Right lobe of liver (tissue), 6 donors: ENCODE results near the gene MOB2. TPM values are rescaled to one million over a fixed set of nuclear protein-coding genes. Genes with fewer than 3 reads are reported as not detected.

Experiments used
- ATAC-seq, 4 donors: fragments of 200-7000 bp; cut with Tn5 transposase; one replicate each; pipeline ENCODE4 v1.9.1; 2020; ENCODE audit warnings: mild to moderate bottlenecking in 4 of 4, moderate library complexity in 4 of 4
- DNase-seq, 3 donors: peaks; one replicate each; pipeline ENCODE4 v3.0.0-alpha.2; 2020
- H3K27ac ChIP-seq, 3 donors: fragments of 200-600 bp; one replicate each; pipeline ENCODE4 v1.8.0; 2022
- H3K27me3 ChIP-seq, 2 donors: fragments of 200-600 bp; one replicate each; pipeline ENCODE4 v1.8.0; 2022
- H3K36me3 ChIP-seq, 4 donors: fragments of 200-600 bp; sonication (generic) in 1 of 4; one replicate each; pipeline versions ENCODE4 v1.5.1 to v1.8.0; 2017 to 2022; ENCODE audit warnings: control low read depth in 1 of 4
- H3K4me1 ChIP-seq, 4 donors: fragments of 200-600 bp; sonication (generic) in 1 of 4; one replicate each; pipeline versions ENCODE4 v1.5.1 to v1.8.0; 2017 to 2022; ENCODE audit warnings: control low read depth in 1 of 4
- H3K4me3 ChIP-seq, 3 donors: fragments of 200-600 bp; one replicate each; pipeline ENCODE4 v1.8.0; 2022
- H3K9me3 ChIP-seq, 4 donors: fragments of 200-600 bp; sonication (generic) in 1 of 4; one replicate each; pipeline versions ENCODE4 v1.5.1 to v1.8.0; 2017 to 2022; ENCODE audit warnings: control low read depth in 1 of 4
- POLR2A ChIP-seq: fragments of 450-650 bp; IDR thresholded peaks from one replicate; pipeline ENCODE4 v1.6.1; 2017; ENCODE audit warnings: antibody characterized with exemption, mild to moderate bottlenecking
- WGBS: methylation state at CpG from one replicate; pipeline ENCODE4 v1.1.6; 2018; ENCODE audit warnings: low coverage, low lambda C conversion rate; ENCODE audit not compliant: insufficient coverage; ENCODE audit errors: missing lambda C conversion rate; 5-methylcytosine and 5-hydroxymethylcytosine counted together
- intact Hi-C, 2 donors: fragments of 100-400 bp; cut with DNase I; formaldehyde crosslinking; loops; one replicate each; pipeline versions ENCODE4 v1.11.2 to v1.14.1; 2022
- total RNA-seq, 6 experiments: library from RNA; depleted of rRNA in 2 of 6; stranded (reverse); fragments of >200 nt in 2 of 6; fragmentation: NEBNext Ultra II Directional in 3 of 6; extraction: Animal tissue kit (Norgen Biotek cat#: 25700) in 3 of 6; gene quantifications; one replicate each; pipeline versions ENCODE4 v1.1.0 to v1.2.4, GENCODE V29; 2016 to 2023
- TF ChIP-seq, protein P1 (sequence below), 4 donors: fragments of 200-600 bp in 3 of 4; fragments of 450-650 bp in 1 of 4; IDR thresholded peaks; one replicate each; pipeline versions ENCODE4 v1.5.1 to v1.8.0; 2016 to 2022; ENCODE audit warnings: antibody characterized with exemption in 4 of 4, mild to moderate bottlenecking in 2 of 4
- donor health status: DM: no; HTN: yes; CAD: no.
- donor health status: DM: no; HTN: no; CAD: no.
- donor health status: DM: no; HTN: no; CAD: no.
- donor health status: DM: no; HTN: yes; CAD: no.
- donor health status: DM: no; HTN: yes; CAD: no.

Gene MOB2
- total RNA-seq, 6 experiments from 2014 or later: 8.5 to 17.0 (median 14.1) TPM

DNA sequence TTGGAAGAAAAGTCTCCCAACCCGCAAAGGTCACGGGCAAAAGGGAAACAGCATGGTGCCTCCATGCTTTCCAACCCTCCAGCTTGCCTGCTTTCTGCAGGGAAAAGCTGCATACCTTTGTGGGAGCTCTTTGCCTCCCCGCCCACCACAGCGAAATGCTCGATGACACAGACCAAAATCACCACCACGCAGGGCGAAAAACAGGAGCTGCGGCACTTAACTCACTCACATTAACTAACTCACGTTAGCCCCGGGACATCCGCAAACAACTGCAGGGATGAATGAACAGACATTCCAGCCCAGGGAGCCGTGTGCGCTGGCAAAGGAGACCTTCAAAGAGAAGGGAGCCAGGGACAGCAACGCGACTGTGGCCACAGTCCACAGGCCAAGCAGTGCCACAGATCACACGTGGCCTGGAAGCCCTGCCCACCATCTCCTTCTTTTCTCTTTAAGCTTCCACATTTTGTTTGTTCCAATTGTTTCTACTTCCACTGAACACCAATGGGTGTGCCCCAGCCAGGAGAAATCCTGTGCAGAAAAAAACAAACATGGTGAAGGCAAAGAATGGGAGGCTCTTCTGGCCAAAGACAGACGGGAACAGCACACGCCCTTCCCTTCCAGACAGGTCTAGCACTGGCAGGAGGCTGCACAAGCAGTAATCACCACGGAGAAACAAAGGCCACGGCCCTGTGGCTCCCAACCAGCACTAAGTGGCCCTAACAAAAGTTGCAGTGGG lies 46.2 kb upstream of the MOB2 start:
- no peak for TF ChIP-seq POLR2A
- Histone ChIP-seq H3K9me3 (no peaks in the 10 kb centered on the region), H3K36me3 (peaks cover 0 to 7% (median 3%) of the 10 kb centered on the region in 4 donors), H3K27ac (no peak overlapping the region), H3K4me1 (no peaks in the 10 kb centered on the region), H3K27me3 (no peaks in the 10 kb centered on the region), H3K4me3 (no peak overlapping the region)
- 80% methylated on average over 17 of the region's 20 CpGs for WGBS
- no peak for ATAC-seq
- no peak for DNase-seq
- intact Hi-C loops: no loop called here

GRCh38 chr11:1532014-1532586 lies 45.5 kb upstream of the MOB2 start:
- 90% methylated on average over 6 of the region's 17 CpGs for WGBS
- H3K36me3 ChIP-seq: peaks cover 0 to 7% (median 3%) of the 10 kb centered on the region in 4 donors
- H3K27ac ChIP-seq: no peak overlapping the region
- ATAC-seq: no peak
- H3K9me3 ChIP-seq: no peaks in the 10 kb centered on the region
- no peak for DNase-seq
- intact Hi-C loops: no loop called here
- no peak for TF ChIP-seq POLR2A
- TF ChIP-seq, protein P1, sequence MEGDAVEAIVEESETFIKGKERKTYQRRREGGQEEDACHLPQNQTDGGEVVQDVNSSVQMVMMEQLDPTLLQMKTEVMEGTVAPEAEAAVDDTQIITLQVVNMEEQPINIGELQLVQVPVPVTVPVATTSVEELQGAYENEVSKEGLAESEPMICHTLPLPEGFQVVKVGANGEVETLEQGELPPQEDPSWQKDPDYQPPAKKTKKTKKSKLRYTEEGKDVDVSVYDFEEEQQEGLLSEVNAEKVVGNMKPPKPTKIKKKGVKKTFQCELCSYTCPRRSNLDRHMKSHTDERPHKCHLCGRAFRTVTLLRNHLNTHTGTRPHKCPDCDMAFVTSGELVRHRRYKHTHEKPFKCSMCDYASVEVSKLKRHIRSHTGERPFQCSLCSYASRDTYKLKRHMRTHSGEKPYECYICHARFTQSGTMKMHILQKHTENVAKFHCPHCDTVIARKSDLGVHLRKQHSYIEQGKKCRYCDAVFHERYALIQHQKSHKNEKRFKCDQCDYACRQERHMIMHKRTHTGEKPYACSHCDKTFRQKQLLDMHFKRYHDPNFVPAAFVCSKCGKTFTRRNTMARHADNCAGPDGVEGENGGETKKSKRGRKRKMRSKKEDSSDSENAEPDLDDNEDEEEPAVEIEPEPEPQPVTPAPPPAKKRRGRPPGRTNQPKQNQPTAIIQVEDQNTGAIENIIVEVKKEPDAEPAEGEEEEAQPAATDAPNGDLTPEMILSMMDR (IDR thresholded peaks at IDR 0.05): no peak
- H3K4me3 ChIP-seq: no peak overlapping the region
- H3K27me3 ChIP-seq: no peaks in the 10 kb centered on the region
- H3K4me1 ChIP-seq: no peaks in the 10 kb centered on the region

GRCh38 chr11:1531449-1532013 lies 45.0 kb upstream of the MOB2 start:
- Histone ChIP-seq H3K27ac (no peak overlapping the region), H3K36me3 (peaks cover 0 to 7% (median 3%) of the 10 kb centered on the region in 4 donors), H3K9me3 (no peaks in the 10 kb centered on the region), H3K4me3 (no peak overlapping the region), H3K27me3 (no peaks in the 10 kb centered on the region), H3K4me1 (no peaks in the 10 kb centered on the region)
- whole genome bisulfite sequencing: 81% methylated on average over 8 of the region's 12 CpGs
- intact Hi-C loops: no loop called here
- DNase-seq: no peak
- no peak for TF ChIP-seq POLR2A
- TF ChIP-seq, protein P1 (IDR thresholded peaks at IDR 0.05): no peak
- no peak for ATAC-seq

DNA sequence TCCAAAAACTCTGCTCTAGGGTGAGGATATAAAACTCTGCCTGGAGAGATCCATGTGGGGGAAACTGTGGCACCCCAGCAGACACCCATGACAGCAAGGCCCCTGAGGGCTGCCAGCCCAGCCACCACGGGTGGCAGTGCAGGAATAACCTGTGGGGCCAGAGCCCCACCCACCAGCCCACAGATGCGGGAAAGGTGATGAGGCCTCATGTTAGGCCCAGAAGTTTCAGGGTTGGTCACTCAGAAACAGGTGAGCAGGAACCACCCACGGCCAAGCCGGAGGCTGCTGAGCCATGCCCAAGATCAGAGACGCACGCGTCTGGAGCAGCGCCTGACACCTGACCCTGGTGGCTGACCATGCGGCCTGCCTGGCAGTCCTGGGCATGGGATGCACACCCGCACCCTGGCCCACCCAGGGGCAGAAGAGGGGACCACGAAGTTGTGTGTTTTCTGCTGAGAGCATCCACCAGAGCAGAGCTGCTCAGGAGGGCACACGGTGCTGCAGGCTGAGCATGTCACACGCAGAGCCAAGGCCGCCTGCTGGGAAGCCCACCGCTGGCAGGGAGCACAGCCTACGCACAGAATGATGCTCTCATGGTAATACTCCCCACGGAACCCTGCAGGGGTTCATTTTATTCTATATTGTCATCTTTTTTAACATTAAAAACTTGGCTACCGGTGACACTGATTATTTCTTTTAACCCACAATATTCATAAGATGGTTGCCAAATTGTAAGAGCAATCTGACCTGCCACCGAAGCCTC lies 44.3 kb upstream of the MOB2 start:
- TF ChIP-seq, protein P1 (IDR thresholded peaks at IDR 0.05): no peak
- TF ChIP-seq POLR2A: no peak
- Histone ChIP-seq H3K9me3 (no peaks in the 10 kb centered on the region), H3K27me3 (no peaks in the 10 kb centered on the region), H3K36me3 (peaks cover 0 to 7% (median 3%) of the 10 kb centered on the region in 4 donors), H3K4me1 (no peaks in the 10 kb centered on the region), H3K27ac (no peak overlapping the region), H3K4me3 (no peak overlapping the region)
- DNase-seq (no peak), ATAC-seq (no peak)
- intact Hi-C loops: no loop called here
- WGBS: 94% methylated on average over 10 of the region's 19 CpGs
